ENCODE results near the gene EDC4. TPM values are rescaled to one million over a fixed set of nuclear protein-coding genes. Genes with fewer than 3 reads are reported as not detected.
"Not testable (repeated sequence)": the region's sequence is repeated elsewhere in the genome, so short reads cannot be mapped to it uniquely, and the experiment has no call there.

EDC4 gene
- polyA plus RNA-seq, 4 donors = 80.6 to 93.6 (median 86.7) TPM

DNA sequence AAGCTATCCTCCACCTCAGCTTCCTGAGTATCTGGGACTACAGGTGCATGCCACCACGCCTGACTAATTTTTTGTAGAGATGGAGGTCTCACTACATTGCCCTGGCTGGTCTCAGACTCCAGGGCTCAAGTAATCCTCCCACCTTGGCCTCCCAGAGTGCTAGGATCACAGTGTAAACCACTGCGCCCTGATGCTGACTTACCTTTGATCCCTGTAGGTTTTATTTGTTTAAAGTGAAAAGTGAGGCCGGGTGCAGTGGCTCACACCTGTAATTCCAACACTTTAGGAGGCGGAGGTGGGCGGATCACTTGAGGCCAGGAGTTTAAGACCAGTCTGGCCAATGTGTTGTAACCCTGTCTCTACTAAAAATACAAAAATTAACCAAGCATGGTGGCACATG is 28.9 kb downstream of the EDC4 start:
- no peak for DNase-seq (ENCODE audit: low read depth in 4 of 4, low spot score in 3 of 4)

DNA sequence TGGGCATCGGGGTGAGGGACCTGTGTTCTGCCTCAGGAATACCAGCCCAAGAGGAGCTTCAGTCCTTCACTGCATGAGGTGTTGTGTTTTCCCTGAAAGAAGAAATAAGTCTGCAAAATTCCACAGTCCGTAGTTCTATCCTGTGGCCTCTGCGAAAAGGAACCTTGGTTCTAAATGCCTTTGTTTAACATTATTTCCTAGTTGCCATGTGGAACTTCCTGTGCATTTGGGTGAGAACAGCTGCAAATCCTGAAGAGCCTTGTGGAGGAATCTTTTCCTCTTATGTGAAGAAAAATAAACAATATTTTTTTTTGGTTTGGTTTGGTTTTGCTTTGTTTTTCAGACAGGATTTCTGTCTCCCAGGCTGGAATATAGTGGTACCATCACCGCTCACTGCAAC is 30.0 kb downstream of the EDC4 start:
- no peak for DNase-seq (ENCODE audit: low read depth in 4 of 4, low spot score in 3 of 4)

DNA sequence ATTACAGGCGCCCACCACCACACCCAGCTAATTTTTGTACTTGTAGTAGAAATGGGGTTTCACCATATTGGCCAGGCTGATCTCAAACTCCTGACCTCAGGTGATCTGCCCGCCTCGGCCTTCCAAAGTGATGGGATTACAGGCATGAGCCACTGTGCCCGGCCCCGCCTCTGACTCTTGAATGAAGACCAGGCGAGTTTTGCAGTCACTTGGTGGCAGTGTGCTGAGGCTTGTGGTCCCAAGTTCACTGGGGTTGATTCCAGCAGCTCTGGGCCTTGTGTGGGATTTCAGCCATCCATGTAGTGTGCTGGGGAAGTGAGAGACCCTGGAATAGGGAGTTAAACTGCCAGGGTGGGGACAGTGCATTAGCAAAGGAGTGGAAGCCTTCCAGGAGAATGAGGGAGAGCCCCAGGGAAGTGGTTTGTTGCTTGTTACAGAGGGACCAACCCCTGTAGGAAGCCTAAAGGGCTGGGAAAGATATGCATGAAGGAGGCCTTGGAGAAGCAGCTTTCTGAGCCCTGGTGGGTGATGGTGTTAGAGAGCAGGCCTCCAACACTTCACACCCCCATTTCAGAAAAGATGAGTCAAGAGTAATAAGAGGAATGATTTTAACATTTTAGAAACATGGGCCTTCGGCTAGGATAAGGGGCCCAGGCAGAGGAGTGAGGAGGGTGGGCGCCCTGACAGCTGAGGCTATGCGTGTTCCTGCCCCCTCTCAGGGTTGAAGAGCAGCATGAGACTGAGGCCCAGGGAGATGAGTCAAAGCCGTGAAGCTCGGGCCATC is 34.7 kb downstream of the EDC4 start:
- no peak for DNase-seq (ENCODE audit: low read depth in 4 of 4, low spot score in 3 of 4)

DNA sequence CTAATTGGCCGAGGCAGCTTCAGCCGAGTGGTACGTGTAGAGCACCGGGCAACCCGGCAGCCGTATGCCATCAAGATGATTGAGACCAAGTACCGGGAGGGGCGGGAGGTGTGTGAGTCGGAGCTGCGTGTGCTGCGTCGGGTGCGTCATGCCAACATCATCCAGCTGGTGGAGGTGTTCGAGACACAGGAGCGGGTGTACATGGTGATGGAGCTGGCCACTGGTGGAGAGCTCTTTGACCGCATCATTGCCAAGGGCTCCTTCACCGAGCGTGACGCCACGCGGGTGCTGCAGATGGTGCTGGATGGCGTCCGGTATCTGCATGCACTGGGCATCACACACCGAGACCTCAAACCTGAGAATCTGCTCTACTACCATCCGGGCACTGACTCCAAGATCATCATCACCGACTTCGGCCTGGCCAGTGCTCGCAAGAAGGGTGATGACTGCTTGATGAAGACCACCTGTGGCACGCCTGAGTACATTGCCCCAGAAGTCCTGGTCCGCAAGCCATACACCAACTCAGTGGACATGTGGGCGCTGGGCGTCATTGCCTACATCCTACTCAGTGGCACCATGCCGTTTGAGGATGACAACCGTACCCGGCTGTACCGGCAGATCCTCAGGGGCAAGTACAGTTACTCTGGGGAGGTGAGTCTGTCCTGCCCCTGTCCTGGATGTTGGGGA is 36.3 kb downstream of the EDC4 start:
- DNase-seq (ENCODE audit: low read depth in 4 of 4, low spot score in 3 of 4) = no peak

DNA sequence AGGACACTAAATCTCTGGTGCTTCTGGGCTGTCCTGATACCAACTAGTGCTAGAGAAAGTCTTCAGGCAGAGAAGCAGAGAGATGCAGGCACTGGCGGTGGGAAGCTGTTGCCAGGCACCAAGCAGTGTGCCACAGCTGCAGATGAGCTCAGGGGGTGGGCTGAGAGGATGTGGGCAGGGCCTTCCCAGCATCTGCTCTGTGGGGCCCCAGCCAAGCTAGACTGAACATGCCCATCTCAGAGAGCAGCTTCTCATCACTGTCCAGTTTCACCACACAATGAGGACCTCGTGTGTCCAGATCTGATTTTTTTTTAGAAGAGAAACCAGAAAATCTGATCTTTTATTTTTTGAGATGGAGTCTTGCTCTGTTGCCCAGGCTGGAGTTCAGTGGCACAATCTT is 37.3 kb downstream of the EDC4 start:
- DNase-seq (ENCODE audit: low read depth in 4 of 4, low spot score in 3 of 4) = no peak

DNA sequence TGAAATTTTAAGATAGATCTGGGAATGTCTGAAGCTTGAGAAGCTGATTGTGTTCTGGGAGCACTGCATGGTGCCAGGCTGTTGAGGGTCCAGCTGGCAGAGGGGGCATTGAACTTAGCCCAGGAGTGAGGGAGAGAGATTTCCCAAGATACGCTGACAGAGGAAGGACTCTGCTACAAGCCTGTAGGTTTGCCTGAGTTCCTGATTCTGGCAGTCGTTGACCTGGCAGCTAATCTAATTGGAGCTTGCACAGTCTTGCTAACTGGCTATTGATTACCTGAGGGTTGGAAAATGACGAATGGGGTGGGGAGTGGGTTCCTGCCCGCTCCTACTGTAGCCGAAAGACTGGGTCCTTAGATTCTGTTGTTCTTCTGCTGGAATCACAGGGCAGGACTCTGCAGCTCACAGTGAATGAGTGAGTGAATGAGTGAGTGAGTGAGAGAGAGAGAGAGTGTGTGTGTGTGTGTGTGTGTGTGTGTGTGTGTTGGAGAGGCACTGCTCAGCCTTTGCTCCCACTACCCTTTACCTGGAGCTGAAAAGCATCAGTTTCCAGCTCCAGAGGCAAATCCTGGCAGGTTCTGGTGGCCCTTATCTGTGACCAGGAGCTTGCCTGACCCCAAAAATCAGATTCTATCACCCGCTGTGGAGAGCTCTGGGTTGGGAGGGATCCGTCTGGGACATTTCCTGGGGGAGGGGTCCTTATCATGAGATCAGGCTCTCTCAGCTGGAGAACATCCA is 42.1 kb downstream of the EDC4 start:
- DNase-seq (ENCODE audit: low read depth in 4 of 4, low spot score in 3 of 4) = no peak

DNA sequence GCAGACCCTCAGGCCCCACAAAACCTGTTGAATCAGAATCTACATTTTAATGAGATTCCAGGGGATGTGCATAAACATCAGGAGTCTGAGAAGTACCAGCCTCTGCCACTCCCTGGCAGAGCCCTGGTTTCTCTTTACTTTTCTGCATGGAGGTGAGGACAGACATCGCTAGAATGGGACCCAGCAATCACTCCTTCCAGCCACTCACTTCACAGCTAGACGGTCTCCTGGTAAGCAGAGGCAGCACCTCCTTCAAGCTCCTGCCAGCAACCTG is 42.6 kb downstream of the EDC4 start:
- not testable (repeated sequence) for DNase-seq (ENCODE audit: low read depth in 4 of 4, low spot score in 3 of 4)

DNA sequence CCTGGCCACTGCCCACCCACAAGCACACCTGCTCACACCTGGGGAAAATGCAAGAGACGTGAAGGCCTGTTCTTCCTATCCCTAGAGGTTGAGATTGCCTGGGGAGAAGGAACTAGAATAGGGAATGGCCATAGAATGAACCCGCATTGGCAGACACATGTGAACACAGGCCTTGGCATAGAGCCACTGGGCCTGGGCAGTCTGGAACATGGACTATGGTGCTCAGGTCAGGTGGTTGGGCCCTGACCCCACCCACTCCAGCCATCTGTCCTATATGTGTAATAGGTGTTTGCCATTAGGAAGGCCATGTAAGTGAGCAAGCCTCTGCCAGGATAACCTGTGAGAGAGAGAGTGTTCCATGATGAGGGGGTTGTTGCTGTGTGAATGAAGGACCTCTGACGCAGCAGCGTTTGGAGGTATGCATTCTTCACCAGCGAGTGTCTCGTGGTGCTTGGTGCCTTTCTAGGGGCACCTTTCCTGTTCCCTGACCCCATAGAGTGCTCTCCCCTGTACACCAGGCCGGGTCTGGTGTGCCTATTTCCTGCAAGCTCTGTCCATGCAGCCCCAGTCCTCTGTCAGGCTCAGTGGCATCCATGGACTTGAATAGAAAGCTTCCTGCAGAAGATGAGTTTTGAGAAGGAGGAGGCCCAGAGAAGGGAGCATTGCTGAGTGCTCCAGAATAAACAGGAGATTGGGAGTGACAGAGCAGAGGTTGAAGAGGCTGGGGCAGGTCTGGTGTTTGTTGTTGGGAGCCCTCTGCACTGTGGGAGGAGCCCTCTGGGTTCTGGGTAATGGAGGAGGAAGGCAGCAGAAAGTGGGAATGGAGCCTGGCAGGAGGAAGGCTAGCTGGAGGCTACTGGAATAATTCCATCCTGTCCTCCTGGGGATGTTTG is 43.2 kb downstream of the EDC4 start:
- DNase-seq (ENCODE audit: low read depth in 4 of 4, low spot score in 3 of 4) = no peak

DNA sequence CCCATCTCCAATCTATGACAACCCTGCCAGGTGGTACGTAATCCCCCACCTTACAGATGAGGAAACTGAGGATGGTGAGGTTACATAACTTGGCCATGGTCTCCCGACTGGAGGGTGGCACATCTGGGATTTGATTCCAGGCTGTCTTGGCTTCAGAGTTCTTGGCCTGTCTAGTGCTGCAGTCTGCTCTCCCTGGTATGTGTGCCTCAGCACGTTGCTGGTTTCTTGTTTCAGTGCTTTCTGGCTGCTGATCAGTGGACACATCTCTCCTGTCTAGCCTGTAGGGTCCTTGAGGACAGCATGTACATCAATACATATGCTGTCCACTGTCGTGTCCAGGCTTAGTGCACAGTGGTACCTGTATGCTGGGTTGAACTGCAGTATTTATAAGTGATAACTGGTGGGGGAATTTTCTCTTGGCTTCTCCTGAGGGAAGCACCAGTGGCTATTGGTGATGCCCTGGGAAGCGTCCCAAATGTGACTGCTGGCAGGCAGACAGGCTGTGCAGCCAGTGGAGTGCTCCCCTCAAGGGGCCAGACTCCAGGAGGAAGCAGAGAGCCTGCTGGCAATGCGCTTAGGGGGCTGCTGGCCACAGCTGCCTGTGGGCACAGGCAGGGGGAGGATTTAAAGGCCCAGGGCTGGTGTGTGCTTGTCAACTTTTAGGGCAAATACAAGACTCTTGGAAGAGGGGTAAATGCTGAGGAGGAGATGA is 44.4 kb downstream of the EDC4 start:
- no peak for DNase-seq (ENCODE audit: low read depth in 4 of 4, low spot score in 3 of 4)

DNA sequence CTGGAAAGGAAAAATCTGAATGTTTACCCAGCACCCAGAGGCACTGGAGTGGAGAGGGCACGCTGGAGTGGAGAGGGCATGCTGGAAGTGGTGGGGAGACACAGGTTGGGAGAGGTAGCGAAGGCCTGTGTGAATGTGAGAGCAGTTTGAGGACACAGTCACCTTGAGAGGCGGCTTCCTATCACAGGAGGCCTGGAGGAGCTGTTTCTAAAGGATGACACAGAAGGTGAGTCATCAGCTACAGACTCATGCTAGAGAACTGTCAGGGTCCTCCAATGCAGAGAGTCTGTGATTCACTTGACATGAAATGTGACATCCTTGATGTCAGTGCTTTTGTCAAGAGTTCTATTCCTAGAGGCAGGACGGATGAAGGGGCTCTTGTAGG is 45.0 kb downstream of the EDC4 start:
- DNase-seq (ENCODE audit: low read depth in 4 of 4, low spot score in 3 of 4) = no peak

DNA sequence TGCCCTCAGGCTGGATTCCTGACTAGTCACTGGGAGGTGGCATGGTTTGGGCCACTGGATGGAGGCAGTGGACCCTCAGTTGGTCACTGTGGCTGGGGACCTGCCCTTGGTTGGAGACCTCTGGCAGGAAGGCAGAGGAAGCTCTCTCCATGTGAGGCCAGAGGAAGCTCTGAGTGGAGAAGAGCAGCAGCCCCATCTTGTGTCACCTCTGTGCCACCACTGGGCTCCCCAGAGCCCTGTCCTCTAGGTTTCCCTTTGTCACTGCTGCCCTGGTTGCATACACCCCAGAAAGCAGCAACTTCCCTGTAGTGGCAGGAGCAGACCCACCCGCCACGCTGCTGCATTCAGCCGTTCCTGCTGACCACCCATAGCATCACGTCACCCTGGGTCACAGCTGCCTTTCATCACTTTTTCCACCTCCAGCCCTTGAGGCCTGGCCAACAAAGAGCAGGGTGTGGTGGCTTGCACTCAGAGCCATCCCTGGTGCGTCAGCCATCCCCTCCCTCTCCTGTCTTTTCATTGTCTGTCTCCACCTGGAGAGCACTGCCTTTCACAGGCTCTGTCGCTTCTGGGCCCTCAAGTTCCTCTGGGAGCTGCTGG is 46.9 kb downstream of the EDC4 start:
- no peak for DNase-seq (ENCODE audit: low read depth in 4 of 4, low spot score in 3 of 4)

DNA sequence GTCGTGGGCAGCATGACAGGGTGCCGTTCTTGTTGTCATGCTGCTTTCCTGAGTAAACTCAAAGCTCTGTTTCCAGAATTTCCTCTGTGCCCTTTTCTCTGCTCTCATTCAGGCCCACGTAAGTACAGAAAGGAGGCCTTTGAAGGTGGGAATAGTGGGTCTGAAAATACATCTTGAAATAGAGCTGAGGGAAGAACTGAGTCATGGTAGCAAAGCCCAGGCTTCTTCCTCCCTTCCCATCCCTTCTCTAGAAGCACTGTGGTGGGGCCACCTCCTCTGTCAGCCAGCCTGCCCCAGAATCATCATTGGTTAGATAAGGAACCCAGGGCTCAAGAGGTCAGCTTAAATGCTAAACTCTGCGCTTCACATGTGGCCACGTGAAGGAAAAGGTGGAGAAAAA is 49.4 kb downstream of the EDC4 start:
- no peak for DNase-seq (ENCODE audit: low read depth in 4 of 4, low spot score in 3 of 4)

DNA sequence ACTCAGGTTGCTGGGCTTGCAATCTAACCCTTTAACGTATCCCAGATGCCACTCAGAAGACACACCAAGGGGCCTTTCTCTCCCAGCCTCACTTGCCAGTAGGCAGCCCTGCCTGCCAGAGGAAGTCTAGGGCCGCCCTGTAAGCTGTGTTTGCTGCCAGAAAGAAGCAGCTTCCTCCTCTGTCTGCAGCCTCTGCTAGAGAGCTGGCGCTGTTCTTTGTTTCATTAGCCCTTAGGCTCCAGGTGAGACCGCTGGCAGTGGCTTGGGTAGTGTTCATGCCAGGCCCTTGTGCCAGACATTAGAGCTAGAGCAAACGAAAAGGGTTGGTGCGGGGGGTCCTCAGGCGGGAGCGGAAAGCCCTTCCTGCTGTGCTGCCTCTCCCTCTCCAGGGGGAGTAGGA is 49.9 kb downstream of the EDC4 start:
- no peak for DNase-seq (ENCODE audit: low read depth in 4 of 4, low spot score in 3 of 4)

DNA sequence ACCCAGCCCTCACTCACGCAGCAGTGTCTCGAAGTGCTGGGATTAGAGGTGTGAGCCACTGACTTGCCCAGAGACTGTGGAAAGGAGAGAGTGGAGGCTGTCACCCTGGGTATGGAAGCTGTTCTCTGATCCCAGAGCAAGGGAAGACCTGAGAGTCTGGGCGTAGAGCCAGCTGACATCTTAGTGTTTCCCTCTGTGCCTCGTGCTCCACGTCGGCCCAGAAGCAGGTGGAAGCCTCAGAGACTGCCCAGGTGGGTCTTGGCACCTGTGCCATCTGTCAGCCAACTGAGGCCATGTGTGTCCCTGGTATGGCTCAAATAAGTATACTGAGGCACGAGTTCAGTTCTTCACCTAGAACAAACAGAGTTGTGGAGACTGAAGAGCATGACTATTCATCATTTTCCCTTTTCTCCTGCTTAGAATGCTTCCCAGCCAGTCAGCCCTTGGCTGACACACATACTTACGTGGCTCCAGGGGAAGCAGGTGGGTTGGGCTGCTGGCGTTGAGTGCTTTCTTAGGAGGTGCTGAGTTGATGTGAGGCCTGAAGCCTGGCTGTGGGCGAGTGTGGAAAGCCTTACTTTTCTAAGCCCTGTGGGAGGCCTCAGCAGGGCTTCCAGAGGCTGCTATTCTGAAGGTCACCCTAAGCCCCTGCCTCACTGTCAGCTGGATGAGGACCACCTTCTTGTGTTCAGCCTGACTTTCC is 50.7 kb downstream of the EDC4 start:
- no peak for DNase-seq (ENCODE audit: low read depth in 4 of 4, low spot score in 3 of 4)

DNA sequence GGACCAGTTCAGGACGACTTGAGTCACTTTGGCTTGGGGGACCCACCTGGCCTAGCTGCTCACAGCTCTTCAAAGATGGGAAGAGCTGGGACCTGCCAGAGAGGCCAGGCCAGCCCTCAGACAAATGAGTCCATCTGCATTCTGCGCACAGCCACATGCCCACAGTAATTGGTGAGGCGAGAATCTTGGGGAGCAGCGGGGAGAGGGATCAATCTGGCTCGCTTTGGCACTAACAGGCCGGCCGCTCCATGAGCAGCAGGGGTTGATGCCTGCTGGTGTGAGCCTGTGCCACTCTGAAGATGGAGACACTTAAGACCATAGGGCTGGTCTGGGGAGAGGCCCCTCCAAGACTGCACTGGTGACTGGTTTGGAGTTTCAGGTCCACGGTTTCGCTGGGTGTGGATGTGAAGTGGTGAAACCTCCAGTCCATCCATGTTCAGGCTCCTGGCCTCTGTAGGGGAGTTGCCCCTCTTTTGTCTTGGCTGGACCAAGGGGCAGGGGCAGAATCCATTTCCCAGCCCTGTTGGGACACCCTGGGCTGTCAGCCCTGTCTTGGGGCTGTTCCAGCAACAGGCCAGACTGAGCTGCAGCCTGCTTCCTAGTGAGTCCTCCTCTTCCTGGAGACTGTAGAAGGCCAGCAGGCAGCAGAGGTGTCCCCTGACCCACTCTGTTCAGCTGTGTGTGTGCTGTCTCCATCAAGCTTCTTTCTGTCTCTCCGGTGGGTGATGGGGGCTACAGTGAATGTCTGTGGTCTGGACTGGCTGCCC is 51.5 kb downstream of the EDC4 start:
- no peak for DNase-seq (ENCODE audit: low read depth in 4 of 4, low spot score in 3 of 4)

DNA sequence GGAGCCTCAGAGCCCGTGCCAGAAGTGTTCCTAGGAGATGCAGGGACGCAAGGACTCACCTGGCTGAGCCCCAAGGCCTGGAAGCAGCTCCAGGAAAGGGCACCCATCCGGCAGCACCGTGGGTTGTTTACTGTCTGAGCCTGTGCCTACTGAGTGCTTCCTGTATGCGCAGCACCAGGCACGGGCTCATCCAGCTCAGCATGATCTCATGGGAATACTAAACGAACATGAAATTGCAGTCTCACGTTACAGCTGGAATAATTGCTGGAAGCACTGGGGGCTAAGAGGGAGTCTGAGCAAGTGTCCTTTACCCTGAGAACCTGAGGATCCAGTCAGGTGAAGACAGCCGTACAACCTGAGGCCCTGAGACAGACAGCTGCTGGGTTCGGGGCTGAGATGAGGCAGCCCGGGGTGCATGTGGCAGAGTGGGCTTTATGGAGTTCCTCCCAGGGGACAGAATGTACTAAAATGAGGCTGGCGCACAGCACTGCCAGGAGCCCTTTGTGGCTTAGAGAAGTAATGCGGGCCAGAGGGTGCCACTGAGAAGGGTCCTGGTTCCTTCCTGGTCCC is 53.4 kb downstream of the EDC4 start:
- DNase-seq (ENCODE audit: low read depth in 4 of 4, low spot score in 3 of 4) = no peak

DNA sequence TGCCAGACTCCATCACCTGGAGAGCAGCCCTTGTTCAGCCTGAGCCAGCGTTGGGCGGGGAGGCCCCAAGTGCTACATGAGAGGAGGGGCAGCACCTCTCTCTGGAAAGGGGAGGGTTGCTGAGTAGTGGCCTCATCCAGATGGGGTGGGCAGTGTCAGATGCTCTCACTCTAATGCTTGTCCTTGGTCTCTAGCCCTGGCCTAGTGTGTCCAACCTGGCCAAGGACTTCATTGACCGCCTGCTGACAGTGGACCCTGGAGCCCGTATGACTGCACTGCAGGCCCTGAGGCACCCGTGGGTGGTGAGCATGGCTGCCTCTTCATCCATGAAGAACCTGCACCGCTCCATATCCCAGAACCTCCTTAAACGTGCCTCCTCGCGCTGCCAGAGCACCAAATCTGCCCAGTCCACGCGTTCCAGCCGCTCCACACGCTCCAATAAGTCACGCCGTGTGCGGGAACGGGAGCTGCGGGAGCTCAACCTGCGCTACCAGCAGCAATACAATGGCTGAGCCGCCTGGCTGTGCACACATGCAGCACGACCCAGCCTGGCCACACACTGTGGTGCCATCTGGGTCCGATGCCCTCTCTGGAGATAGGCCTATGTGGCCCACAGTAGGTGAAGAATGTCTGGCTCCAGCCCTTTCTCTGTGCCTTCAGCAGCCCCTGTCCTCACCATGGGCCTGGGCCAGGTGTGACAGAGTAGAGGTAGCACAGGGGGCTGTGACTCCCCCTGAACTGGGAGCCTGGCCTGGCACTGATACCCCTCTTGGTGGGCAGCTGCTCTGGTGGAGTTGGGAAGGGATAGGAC is 54.5 kb downstream of the EDC4 start:
- DNase-seq (ENCODE audit: low read depth in 4 of 4, low spot score in 3 of 4) = no peak
